ENCODE measurements around the gene ZNF451.

Gene ZNF451

DNA sequence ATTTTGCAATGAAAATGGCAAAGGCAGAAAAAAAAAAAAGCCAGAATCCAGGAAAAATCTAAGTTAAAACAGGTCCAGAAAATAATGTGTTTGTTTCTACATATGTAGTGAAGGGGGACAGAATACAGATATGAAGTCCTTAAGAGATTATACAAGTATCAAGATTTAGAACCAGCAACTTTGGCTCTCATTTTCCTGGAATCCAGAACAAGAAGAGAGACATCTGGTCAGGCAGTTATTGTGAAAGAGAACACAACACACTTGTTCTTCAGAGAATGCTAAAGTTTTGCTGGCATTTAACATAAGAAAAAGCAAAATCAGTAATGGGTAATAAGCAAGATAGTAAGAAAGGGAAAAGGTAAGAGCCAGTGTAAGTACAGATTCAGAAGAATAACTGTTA is 103.2 kb downstream of the ZNF451 start:
- Histone ChIP-seq H3K4me3 (ENCODE audit: low read depth, low read length) (no peak overlapping the region), H3K79me2 (no peaks in the 10 kb centered on the region), H3K9me3 (ENCODE audit: control insufficient read depth, low read length) (no peaks in the 10 kb centered on the region), H3K27me3 (ENCODE audit: control insufficient read depth, insufficient read depth, low read length) (no peaks in the 10 kb centered on the region), H3K9ac (no peak overlapping the region), H3K27ac (no peak overlapping the region), H3K4me2 (ENCODE audit: low read length) (no peak overlapping the region), H2AFZ (no peak overlapping the region), H3K4me1 (no peaks in the 10 kb centered on the region), H3K36me3 (ENCODE audit: control insufficient read depth, insufficient read depth, low read length) (no peaks in the 10 kb centered on the region)
- TF ChIP-seq, protein P1, sequence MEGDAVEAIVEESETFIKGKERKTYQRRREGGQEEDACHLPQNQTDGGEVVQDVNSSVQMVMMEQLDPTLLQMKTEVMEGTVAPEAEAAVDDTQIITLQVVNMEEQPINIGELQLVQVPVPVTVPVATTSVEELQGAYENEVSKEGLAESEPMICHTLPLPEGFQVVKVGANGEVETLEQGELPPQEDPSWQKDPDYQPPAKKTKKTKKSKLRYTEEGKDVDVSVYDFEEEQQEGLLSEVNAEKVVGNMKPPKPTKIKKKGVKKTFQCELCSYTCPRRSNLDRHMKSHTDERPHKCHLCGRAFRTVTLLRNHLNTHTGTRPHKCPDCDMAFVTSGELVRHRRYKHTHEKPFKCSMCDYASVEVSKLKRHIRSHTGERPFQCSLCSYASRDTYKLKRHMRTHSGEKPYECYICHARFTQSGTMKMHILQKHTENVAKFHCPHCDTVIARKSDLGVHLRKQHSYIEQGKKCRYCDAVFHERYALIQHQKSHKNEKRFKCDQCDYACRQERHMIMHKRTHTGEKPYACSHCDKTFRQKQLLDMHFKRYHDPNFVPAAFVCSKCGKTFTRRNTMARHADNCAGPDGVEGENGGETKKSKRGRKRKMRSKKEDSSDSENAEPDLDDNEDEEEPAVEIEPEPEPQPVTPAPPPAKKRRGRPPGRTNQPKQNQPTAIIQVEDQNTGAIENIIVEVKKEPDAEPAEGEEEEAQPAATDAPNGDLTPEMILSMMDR (IDR thresholded peaks at IDR 0.05), result no peak

DNA sequence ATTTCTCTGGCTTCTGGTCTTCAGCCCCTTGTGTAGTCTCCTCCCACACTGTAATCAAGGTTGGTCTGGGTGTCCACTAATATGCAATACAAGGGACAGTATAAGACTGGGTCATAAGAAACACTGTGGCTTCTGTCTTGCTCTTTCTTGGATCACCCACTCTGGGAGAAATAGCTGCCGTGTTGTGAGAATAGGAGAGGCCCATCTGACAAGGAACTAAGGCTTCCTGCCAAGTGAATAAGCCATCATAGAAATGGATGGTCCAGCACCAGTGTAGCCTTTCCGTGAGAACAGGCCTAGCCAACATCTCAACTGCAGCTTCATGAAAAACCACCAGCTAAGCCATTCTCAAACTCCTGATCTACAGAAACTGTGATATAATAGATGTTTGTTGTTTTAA is 105.5 kb downstream of the ZNF451 start:
- no peaks in the 10 kb centered on the region for H3K9me3 ChIP-seq (ENCODE audit: control insufficient read depth, low read length)
- no peak overlapping the region for H3K9ac ChIP-seq
- H3K27me3 ChIP-seq (ENCODE audit: control insufficient read depth, insufficient read depth, low read length), result no peaks in the 10 kb centered on the region
- H3K79me2 ChIP-seq, result no peaks in the 10 kb centered on the region
- H3K27ac ChIP-seq, result no peak overlapping the region
- no peaks in the 10 kb centered on the region for H3K36me3 ChIP-seq (ENCODE audit: control insufficient read depth, insufficient read depth, low read length)
- TF ChIP-seq, protein P1 (IDR thresholded peaks at IDR 0.05), result no peak
- H3K4me3 ChIP-seq (ENCODE audit: low read depth, low read length), result no peak overlapping the region
- H2AFZ ChIP-seq, result no peak overlapping the region
- H3K4me1 ChIP-seq, result no peaks in the 10 kb centered on the region
- H3K4me2 ChIP-seq (ENCODE audit: low read length), result no peak overlapping the region

DNA sequence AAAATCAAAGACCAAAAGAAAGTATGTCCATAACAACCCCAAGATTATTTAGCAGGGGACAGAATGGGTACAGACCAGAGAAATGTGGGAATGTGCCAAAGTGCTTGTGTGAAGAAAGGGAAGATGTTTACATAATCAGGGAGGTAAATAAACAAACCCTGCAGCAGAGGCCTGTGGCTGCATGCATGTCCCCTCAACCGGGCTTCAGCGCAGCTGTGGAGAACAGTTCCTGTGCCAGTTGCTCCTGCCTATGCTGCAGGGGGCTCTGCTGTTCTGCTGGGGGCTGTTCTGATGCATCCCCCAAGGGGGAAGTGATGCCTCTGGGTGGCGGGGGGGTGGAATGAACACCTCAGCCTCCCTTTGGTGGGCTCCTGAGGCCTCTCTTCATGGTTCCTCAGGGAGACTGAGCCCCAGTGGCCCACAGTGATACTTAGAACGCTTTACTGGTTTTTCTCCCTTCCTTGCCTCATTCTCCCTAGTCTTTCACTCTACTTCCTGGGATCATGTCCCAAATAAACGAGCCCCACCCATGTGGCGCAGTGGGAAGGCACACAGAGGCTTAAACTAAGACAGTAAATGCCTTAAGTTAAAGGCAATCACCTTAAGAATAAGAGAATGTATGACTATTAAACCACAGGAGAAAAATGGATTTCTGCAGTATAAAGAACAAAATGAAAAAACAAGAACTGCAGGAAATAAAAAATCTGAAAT is 109.1 kb downstream of the ZNF451 start:
- H3K4me3 ChIP-seq (ENCODE audit: low read depth, low read length), result no peak overlapping the region
- no peak overlapping the region for H3K9ac ChIP-seq
- no peaks in the 10 kb centered on the region for H3K36me3 ChIP-seq (ENCODE audit: control insufficient read depth, insufficient read depth, low read length)
- H3K4me2 ChIP-seq (ENCODE audit: low read length), result no peak overlapping the region
- no peaks in the 10 kb centered on the region for H3K4me1 ChIP-seq
- no peak overlapping the region for H2AFZ ChIP-seq
- no peaks in the 10 kb centered on the region for H3K79me2 ChIP-seq
- TF ChIP-seq, protein P1 (IDR thresholded peaks at IDR 0.05), result no peak
- H3K9me3 ChIP-seq (ENCODE audit: control insufficient read depth, low read length), result no peaks in the 10 kb centered on the region
- H3K27me3 ChIP-seq (ENCODE audit: control insufficient read depth, insufficient read depth, low read length), result no peaks in the 10 kb centered on the region
- no peak overlapping the region for H3K27ac ChIP-seq

DNA sequence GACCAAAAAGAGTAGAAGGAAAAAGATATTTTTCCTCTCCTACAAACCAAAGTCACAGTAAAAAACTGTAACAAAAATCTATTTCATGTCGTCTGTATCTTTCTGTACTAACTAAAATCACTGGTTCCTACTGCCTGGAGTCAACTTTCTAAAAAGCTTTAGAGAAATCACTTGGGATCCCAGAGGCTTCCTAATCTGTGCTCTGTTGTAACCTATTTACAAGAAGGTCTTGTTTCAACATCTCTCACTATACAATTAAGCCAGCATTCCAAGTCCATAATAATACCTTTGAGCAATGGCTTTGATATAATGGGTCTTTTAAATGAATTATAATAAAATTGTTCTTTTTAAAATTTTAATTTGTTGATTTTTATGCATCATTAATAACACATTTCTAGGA is 111.7 kb downstream of the ZNF451 start:
- Histone ChIP-seq H3K4me3 (ENCODE audit: low read depth, low read length) (no peak overlapping the region), H3K4me2 (ENCODE audit: low read length) (no peak overlapping the region), H3K36me3 (ENCODE audit: control insufficient read depth, insufficient read depth, low read length) (no peaks in the 10 kb centered on the region), H3K9me3 (ENCODE audit: control insufficient read depth, low read length) (no peaks in the 10 kb centered on the region), H2AFZ (no peak overlapping the region), H3K27me3 (ENCODE audit: control insufficient read depth, insufficient read depth, low read length) (no peaks in the 10 kb centered on the region), H3K27ac (no peak overlapping the region), H3K79me2 (no peaks in the 10 kb centered on the region), H3K4me1 (no peaks in the 10 kb centered on the region), H3K9ac (no peak overlapping the region)
- TF ChIP-seq, protein P1 (IDR thresholded peaks at IDR 0.05), result no peak

Measured in parathyroid adenoma (tissue), 2 donors.